ENCODE data around the gene LLPH. TPM values are rescaled to one million over a fixed set of nuclear protein-coding genes. Genes with fewer than 3 reads are reported as not detected.

Gene LLPH
- total RNA-seq, 1 experiment from 2014 or later: 33.4 TPM

- no peak overlapping the region for H3K18ac ChIP-seq (ENCODE audit: insufficient read length, low read depth, low read length)
- H3T11ph ChIP-seq (ENCODE audit: low read length): no peak overlapping the region
- H2AFZ ChIP-seq (ENCODE audit: low read length): no peak overlapping the region
- no peaks in the 10 kb centered on the region for H3K4me1 ChIP-seq (ENCODE audit: insufficient read depth, low read length)
- no CpG with 5 or more reads among the region's 1 CpG for WGBS (ENCODE audit: extremely low coverage, insufficient read length, low lambda C conversion rate)
- H4K91ac ChIP-seq (ENCODE audit: insufficient read length, low read depth, low read length): no peak overlapping the region
- H3K23me2 ChIP-seq (ENCODE audit: insufficient read length, low read depth, low read length, poor library complexity, severe bottlenecking): no peaks in the 10 kb centered on the region
- no peak overlapping the region for H4K8ac ChIP-seq (replicated peaks; ENCODE audit: insufficient read length, low read depth, low read length)
- no peak overlapping the region for H2BK12ac ChIP-seq (ENCODE audit: insufficient read length, low read depth, low read length)
- H3K9me3 ChIP-seq (ENCODE audit: control insufficient read depth, low read depth, low read length): no peaks in the 10 kb centered on the region
- H2AK5ac ChIP-seq (ENCODE audit: insufficient read length, low read length): no peak overlapping the region
- no peaks in the 10 kb centered on the region for H4K20me1 ChIP-seq (ENCODE audit: control insufficient read depth, insufficient read depth, insufficient read length)
- H3K27ac ChIP-seq (ENCODE audit: insufficient read length, low read depth, low read length): no peak overlapping the region
- TF ChIP-seq, protein P1, sequence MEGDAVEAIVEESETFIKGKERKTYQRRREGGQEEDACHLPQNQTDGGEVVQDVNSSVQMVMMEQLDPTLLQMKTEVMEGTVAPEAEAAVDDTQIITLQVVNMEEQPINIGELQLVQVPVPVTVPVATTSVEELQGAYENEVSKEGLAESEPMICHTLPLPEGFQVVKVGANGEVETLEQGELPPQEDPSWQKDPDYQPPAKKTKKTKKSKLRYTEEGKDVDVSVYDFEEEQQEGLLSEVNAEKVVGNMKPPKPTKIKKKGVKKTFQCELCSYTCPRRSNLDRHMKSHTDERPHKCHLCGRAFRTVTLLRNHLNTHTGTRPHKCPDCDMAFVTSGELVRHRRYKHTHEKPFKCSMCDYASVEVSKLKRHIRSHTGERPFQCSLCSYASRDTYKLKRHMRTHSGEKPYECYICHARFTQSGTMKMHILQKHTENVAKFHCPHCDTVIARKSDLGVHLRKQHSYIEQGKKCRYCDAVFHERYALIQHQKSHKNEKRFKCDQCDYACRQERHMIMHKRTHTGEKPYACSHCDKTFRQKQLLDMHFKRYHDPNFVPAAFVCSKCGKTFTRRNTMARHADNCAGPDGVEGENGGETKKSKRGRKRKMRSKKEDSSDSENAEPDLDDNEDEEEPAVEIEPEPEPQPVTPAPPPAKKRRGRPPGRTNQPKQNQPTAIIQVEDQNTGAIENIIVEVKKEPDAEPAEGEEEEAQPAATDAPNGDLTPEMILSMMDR (conservative IDR thresholded peaks at IDR 0.05): no peak
- no peak overlapping the region for H3K4me2 ChIP-seq (ENCODE audit: insufficient read depth, insufficient read length, low read length)
- no peak overlapping the region for H3K56ac ChIP-seq (ENCODE audit: insufficient read length, low read depth, low read length)
- no peak overlapping the region for H3K4me3 Mint-ChIP-seq
- H3K4me1 Mint-ChIP-seq: no peaks in the 10 kb centered on the region; a peak in 1 of 4 replicates
- no peak overlapping the region for H3K27ac Mint-ChIP-seq
- no peaks in the 10 kb centered on the region for H3K79me2 ChIP-seq (ENCODE audit: insufficient read depth, low read length)
- no peaks in the 10 kb centered on the region for H3K9me3 Mint-ChIP-seq
- H3K27me3 ChIP-seq (ENCODE audit: insufficient read depth, low read length): no peaks in the 10 kb centered on the region
- H2BK5ac ChIP-seq (ENCODE audit: insufficient read length, low read length): no peak overlapping the region
- no peak overlapping the region for H2BK20ac ChIP-seq (ENCODE audit: low read depth, low read length, poor library complexity, severe bottlenecking)
- no peak overlapping the region for H2BK15ac ChIP-seq (ENCODE audit: low read depth, low read length)
- H3K79me1 ChIP-seq (ENCODE audit: insufficient read depth, low read depth, low read length, poor library complexity, severe bottlenecking): no peaks in the 10 kb centered on the region
- H3K23ac ChIP-seq (ENCODE audit: insufficient read length, low read depth, low read length): no peak overlapping the region
- no peak overlapping the region for H3K4ac ChIP-seq (ENCODE audit: low read depth, low read length)
- no peaks in the 10 kb centered on the region for H3K27me3 Mint-ChIP-seq (ENCODE audit: low read depth)
- no peak overlapping the region for H3K14ac ChIP-seq (ENCODE audit: insufficient read depth, low read length)
- no peak overlapping the region for H4K5ac ChIP-seq (ENCODE audit: insufficient read length, low read depth, low read length)
- DNase-seq: no peak
- H2BK120ac ChIP-seq (ENCODE audit: low read depth, low read length, poor library complexity, severe bottlenecking): no peak overlapping the region
- no peaks in the 10 kb centered on the region for H3K36me3 Mint-ChIP-seq (ENCODE audit: insufficient read depth in 1 of 3, low read depth in 3 of 3)
- no peak overlapping the region for H3K9ac ChIP-seq (ENCODE audit: extremely low read depth, insufficient read length, low read length)
Observed at GRCh38 chr12:66085213-66085612, 45.3 kb downstream of the LLPH start.
